Endothelial cell of umbilical vein (primary cell): Measurements from ENCODE around the gene PEAK3. TPM values are rescaled to one million over a fixed set of nuclear protein-coding genes. Genes with fewer than 3 reads are reported as not detected.

ENCODE experiments used
- BruUV-seq: library from RNA; stranded (reverse); fragments of 400-500 nt; replicated peaks from 2 replicates; lab custom pipeline; 2021; lab: Mats Ljungman, UMichigan
- CTCF ChIA-PET: fragments of 300-600, 350-600 bp; sonication (Branson Sonifier 250); formaldehyde crosslinking; loops from one replicate; lab custom pipeline; 2021; ENCODE audit warnings: antibody characterized with exemption, inconsistent platforms; lab: Charles Lee
- POLR2A ChIA-PET: fragments of 300-600, 350-600 bp; sonication (Branson Sonifier 250); formaldehyde crosslinking; loops from one replicate; lab custom pipeline; 2021; ENCODE audit warnings: antibody characterized with exemption, inconsistent platforms; lab: Charles Lee
- DNase-seq: peaks from one replicate; pipeline ENCODE4 v3.0.0-alpha.2; 2011; ENCODE audit warnings: low read depth, low spot score
- FAIRE-seq: peaks from 2 replicates; lab custom pipeline; 2011; peaks lifted over from hg19 to GRCh38; lab: Jason Lieb, UNC
- H2AFZ ChIP-seq: 2 replicates; pipeline ENCODE4 v1.6.0; 2012; ENCODE audit warnings: low read depth, low read length, control low read depth, inconsistent platforms
- H3K27ac ChIP-seq: 2 replicates; pipeline ENCODE4 v1.5.1; 2011; ENCODE audit warnings: low read depth, mild to moderate bottlenecking, control low read depth, low read length, moderate library complexity; ENCODE audit not compliant: insufficient read depth
- H3K27me3 ChIP-seq, 2 experiments: 2 replicates each; pipeline versions ENCODE4 v1.6.0 to v1.6.1; 2011; ENCODE audit warnings: low read length in 2 of 2, mixed read lengths in 1 of 2; ENCODE audit not compliant: control insufficient read depth in 2 of 2, insufficient read depth in 2 of 2
- H3K36me3 ChIP-seq, 2 experiments: 2 replicates in 1 of 2; 3 replicates in 1 of 2; pipeline ENCODE4 v1.5.1; 2011; ENCODE audit warnings: low read length in 2 of 2, mild to moderate bottlenecking in 1 of 2, moderate library complexity in 1 of 2; ENCODE audit not compliant: control insufficient read depth in 2 of 2, insufficient read depth in 2 of 2; ENCODE audit errors: extremely low read depth in 1 of 2
- H3K4me1 ChIP-seq: 3 replicates; pipeline ENCODE4 v1.5.1; 2011; ENCODE audit warnings: mild to moderate bottlenecking, low read length; ENCODE audit not compliant: control insufficient read depth, insufficient read depth; ENCODE audit errors: extremely low read depth
- H3K4me2 ChIP-seq: 2 replicates; pipeline ENCODE4 v1.6.1; 2011; ENCODE audit warnings: low read length, control low read depth, mixed read lengths; ENCODE audit not compliant: insufficient read depth
- H3K4me3 ChIP-seq, 3 experiments: fragments of 200-600 bp in 1 of 3; sonication (generic), shearing (Covaris generic) in 1 of 3; replicated peaks in 1 of 3; 2 replicates each; pipeline ENCODE4 v1.5.1; 2011 to 2016; ENCODE audit warnings: control low read depth in 3 of 3, low read length in 3 of 3, mild to moderate bottlenecking in 2 of 3, inconsistent platforms in 1 of 3, low read depth in 1 of 3, moderate library complexity in 1 of 3; ENCODE audit not compliant: insufficient read depth in 1 of 3
- H3K79me2 ChIP-seq: 2 replicates; pipeline ENCODE4 v1.6.0; 2012; ENCODE audit warnings: low read length, inconsistent platforms; ENCODE audit not compliant: control insufficient read depth, insufficient read depth
- H3K9ac ChIP-seq: replicated peaks from 2 replicates; pipeline ENCODE3; 2011; ENCODE audit warnings: low read length, control low read depth; ENCODE audit not compliant: insufficient read depth; ENCODE audit errors: extremely low read depth
- H3K9me1 ChIP-seq: replicated peaks from 3 replicates; pipeline ENCODE4 v1.6.0; 2011; ENCODE audit warnings: mild to moderate bottlenecking, low read length; ENCODE audit not compliant: control insufficient read depth, insufficient read depth; ENCODE audit errors: extremely low read depth
- H3K9me3 ChIP-seq: replicated peaks from 2 replicates; pipeline ENCODE4 v1.5.1; 2012; ENCODE audit warnings: low read length, inconsistent platforms; ENCODE audit not compliant: control insufficient read depth, insufficient read depth
- H4K20me1 ChIP-seq: replicated peaks from 2 replicates; pipeline ENCODE3; 2011; ENCODE audit warnings: mild to moderate bottlenecking, low read length; ENCODE audit not compliant: control insufficient read depth, insufficient read depth; ENCODE audit errors: extremely low read depth
- EZH2 ChIP-seq: IDR thresholded peaks from 2 replicates; pipeline ENCODE4 v1.6.1; 2012; ENCODE audit warnings: borderline replicate concordance, low read depth, mild to moderate bottlenecking, moderate library complexity, low read length, inconsistent platforms; ENCODE audit not compliant: severe bottlenecking
- FOS ChIP-seq: IDR thresholded peaks from 2 replicates; pipeline ENCODE4 v1.6.1; 2011; ENCODE audit warnings: mild to moderate bottlenecking, low read length, moderate library complexity, borderline replicate concordance; ENCODE audit not compliant: insufficient read depth
- GATA2 ChIP-seq: IDR thresholded peaks from 2 replicates; pipeline ENCODE4 v1.7.0; 2011; ENCODE audit warnings: low read depth, mild to moderate bottlenecking, moderate library complexity, mixed read lengths, low read length; ENCODE audit not compliant: insufficient read length, insufficient read depth
- JUN ChIP-seq: IDR thresholded peaks from 2 replicates; pipeline ENCODE4 v1.6.1; 2011; ENCODE audit warnings: borderline replicate concordance, low read depth; ENCODE audit not compliant: insufficient read length, insufficient read depth
- MYC ChIP-seq: IDR thresholded peaks from one replicate; pipeline ENCODE4 v1.6.1; 2011; ENCODE audit warnings: mild to moderate bottlenecking, low read depth, low read length
- POLR2A ChIP-seq: IDR thresholded peaks from 2 replicates; pipeline ENCODE4 v1.6.1; 2012; ENCODE audit warnings: low read depth, mild to moderate bottlenecking, control low read depth, low read length
- POLR2AphosphoS5 ChIP-seq: IDR thresholded peaks from 2 replicates; pipeline ENCODE4 v1.6.1; 2012; ENCODE audit warnings: low read depth, mild to moderate bottlenecking, control low read depth, low read length, moderate library complexity; ENCODE audit not compliant: insufficient read depth
- dilution Hi-C: fragments of 300-500 bp; cut with MboI; formaldehyde crosslinking; loops from one replicate; pipeline ENCODE4 v1.15.0; 2019; ENCODE audit warnings: low sequenced_read_pairs; ENCODE audit not compliant: extremely low pct_ligation_motif_present
- intact Hi-C: fragments of 100-400 bp; cut with micrococcal nuclease; formaldehyde crosslinking; loops from one replicate; pipeline ENCODE4 v1.10.0; 2022
- polyA plus RNA-seq, 4 experiments: library from polyadenylated mRNA; depleted of rRNA in 3 of 4; stranded (reverse) in 3 of 4; unstranded in 1 of 4; fragments of >200 nt; gene quantifications; 2 replicates each; pipeline versions ENCODE4 v1.2.1 to v1.2.3, GENCODE V29; 2011 to 2012; ENCODE audit warnings: missing spikeins in 1 of 4
- total RNA-seq: library from RNA; stranded (reverse); gene quantifications from 2 replicates; pipeline ENCODE4 v1.2.3, GENCODE V29; 2021
- TF ChIP-seq, protein P1 (sequence below), 2 donors: IDR thresholded peaks; 1 replicate in 1 of 2; 2 replicates in 1 of 2; pipeline ENCODE4 v1.5.1; 2011; ENCODE audit warnings: low read length in 2 of 2, mild to moderate bottlenecking in 2 of 2, moderate library complexity in 2 of 2, control low read depth in 1 of 2, inconsistent platforms in 1 of 2, low read depth in 1 of 2; ENCODE audit not compliant: insufficient read depth in 1 of 2; ENCODE audit errors: extremely low read depth in 1 of 2
- TF ChIP-seq, protein P2 (sequence below): IDR thresholded peaks from 2 replicates; pipeline ENCODE4 v1.6.1; 2011; ENCODE audit not compliant: insufficient read depth, insufficient read length

PEAK3 gene
- total and polyA plus RNA-seq, 2 donors (not counting 3 experiments of a cell fraction or from before 2014, with no cell fraction given) = 0.03 TPM; not detected in 1

DNA sequence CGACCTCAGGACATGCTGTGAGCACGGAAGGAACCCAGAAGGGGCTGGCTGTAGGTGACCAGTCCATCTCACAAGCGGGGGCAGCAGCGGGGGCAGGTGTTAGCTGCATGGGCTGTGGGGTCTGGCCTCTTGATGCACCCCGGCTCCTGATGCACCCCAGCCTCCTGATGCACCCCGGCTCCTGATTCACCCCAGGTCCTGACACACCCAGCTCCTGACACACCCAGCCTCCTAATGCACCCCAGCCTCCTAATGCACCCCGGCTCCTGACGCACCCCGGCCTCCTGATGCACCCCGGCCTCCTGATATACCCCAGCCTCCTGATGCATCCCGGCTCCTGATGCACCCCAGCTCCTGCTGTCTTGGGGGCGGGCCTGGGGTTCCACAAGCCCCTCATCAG is 39.0 kb upstream of the PEAK3 start:
- FAIRE-seq (no peak), DNase-seq (no peak)
- Histone ChIP-seq H3K79me2 (peaks cover 7% of the 10 kb centered on the region), H3K9me1 (no peaks in the 10 kb centered on the region), H3K9ac (no peak overlapping the region), H2AFZ (no peak overlapping the region), H3K27ac (no peak overlapping the region), H4K20me1 (no peaks in the 10 kb centered on the region), H3K36me3 (peaks cover 0 to 13% of the 10 kb centered on the region in 2 experiments), H3K4me2 (no peak overlapping the region), H3K4me3 (no peak overlapping the region), H3K4me1 (no peaks in the 10 kb centered on the region), H3K9me3 (no peaks in the 10 kb centered on the region), H3K27me3 (no peaks in the 10 kb centered on the region)
- ChIA-PET CTCF (no interaction called here), POLR2A (no interaction called here)
- dilution Hi-C loops = no loop called here
- TF ChIP-seq POLR2AphosphoS5 = no peak
- TF ChIP-seq MYC = no peak
- TF ChIP-seq POLR2A = no peak
- no peak for TF ChIP-seq GATA2
- no peak for TF ChIP-seq EZH2
- TF ChIP-seq, protein P1, sequence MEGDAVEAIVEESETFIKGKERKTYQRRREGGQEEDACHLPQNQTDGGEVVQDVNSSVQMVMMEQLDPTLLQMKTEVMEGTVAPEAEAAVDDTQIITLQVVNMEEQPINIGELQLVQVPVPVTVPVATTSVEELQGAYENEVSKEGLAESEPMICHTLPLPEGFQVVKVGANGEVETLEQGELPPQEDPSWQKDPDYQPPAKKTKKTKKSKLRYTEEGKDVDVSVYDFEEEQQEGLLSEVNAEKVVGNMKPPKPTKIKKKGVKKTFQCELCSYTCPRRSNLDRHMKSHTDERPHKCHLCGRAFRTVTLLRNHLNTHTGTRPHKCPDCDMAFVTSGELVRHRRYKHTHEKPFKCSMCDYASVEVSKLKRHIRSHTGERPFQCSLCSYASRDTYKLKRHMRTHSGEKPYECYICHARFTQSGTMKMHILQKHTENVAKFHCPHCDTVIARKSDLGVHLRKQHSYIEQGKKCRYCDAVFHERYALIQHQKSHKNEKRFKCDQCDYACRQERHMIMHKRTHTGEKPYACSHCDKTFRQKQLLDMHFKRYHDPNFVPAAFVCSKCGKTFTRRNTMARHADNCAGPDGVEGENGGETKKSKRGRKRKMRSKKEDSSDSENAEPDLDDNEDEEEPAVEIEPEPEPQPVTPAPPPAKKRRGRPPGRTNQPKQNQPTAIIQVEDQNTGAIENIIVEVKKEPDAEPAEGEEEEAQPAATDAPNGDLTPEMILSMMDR (IDR thresholded peaks at IDR 0.05; ENCODE audit: extremely low read depth in 1 of 2, insufficient read depth in 1 of 2, low read depth in 1 of 2, low read length in 2 of 2) = no peak
- no peak for TF ChIP-seq FOS
- TF ChIP-seq, protein P2, sequence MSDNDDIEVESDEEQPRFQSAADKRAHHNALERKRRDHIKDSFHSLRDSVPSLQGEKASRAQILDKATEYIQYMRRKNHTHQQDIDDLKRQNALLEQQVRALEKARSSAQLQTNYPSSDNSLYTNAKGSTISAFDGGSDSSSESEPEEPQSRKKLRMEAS = no peak
- TF ChIP-seq JUN = no peak
- no TSS peak for BruUV-seq
- intact Hi-C loops = no loop called here
